ENCODE measurements around the gene ECHS1.
A peak's percentile ranks its signal among the peaks of the same experiment; 100 is the strongest.

Gene ECHS1

DNA sequence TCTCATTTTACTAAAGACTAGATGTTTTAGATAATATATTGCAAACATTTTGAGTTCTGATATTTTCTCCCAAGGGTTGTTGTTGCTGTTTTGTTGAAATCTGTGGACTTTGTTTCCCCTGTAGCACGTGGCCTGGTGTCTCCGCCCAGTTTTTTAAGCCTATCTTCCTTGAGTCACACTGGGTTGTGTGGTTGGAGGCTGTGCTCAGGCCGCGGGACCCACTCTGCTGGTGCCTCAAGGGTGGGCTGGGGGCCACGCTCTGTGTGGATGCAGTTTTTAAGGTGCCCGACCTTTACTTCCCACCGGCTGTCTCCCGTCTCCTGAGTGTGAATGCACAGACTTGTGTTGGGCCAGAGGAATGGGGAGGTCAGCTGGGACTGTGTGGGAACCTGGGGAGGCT is 30.2 kb downstream of the ECHS1 start:
- Histone ChIP-seq H3K79me2 (ENCODE audit: control insufficient read depth, insufficient read depth, low read length, poor library complexity) (no peaks in the 10 kb centered on the region), H4K12ac (ENCODE audit: low read depth, low read length) (no peak overlapping the region), H4K91ac (ENCODE audit: low read depth, low read length) (no peak overlapping the region), H3K4me2 (ENCODE audit: low read length) (no peak overlapping the region), H3K9me3 (ENCODE audit: insufficient read depth, low read depth, low read length) (peaks cover 16% of the 10 kb centered on the region), H3K4me1 (ENCODE audit: control insufficient read depth in 1 of 2, insufficient read depth in 2 of 2, low read length in 2 of 2) (peaks cover 4 to 5% of the 10 kb centered on the region in 2 experiments), H3K27me3 (ENCODE audit: insufficient read depth, low read length) (no peaks in the 10 kb centered on the region), H3K79me1 (ENCODE audit: low read length) (no peaks in the 10 kb centered on the region), H2BK5ac (ENCODE audit: low read depth, low read length, poor library complexity) (no peak overlapping the region), H4K8ac (ENCODE audit: low read depth, low read length) (peak overlapping the region; percentile 13), H3K27ac (ENCODE audit: low read depth, low read length) (no peak overlapping the region), H2AFZ (ENCODE audit: insufficient read depth, low read length, poor library complexity) (no peak overlapping the region), H2BK12ac (ENCODE audit: low read length) (no peak overlapping the region), H3K23ac (ENCODE audit: low read length) (no peak overlapping the region), H3K4me3 (ENCODE audit: low read depth, low read length) (no peak overlapping the region), H2AK5ac (ENCODE audit: low read length) (no peak overlapping the region), H2BK120ac (ENCODE audit: insufficient read depth, low read length, poor library complexity) (no peak overlapping the region), H3K36me3 (ENCODE audit: control insufficient read depth in 1 of 2, insufficient read depth in 2 of 2, low read length in 2 of 2) (no peaks in the 10 kb centered on the region), H3K4ac (ENCODE audit: low read depth, low read length) (no peak overlapping the region), H3K14ac (ENCODE audit: low read length) (no peak overlapping the region), H3K9ac (ENCODE audit: low read length) (no peak overlapping the region), H3K18ac (ENCODE audit: low read length) (no peak overlapping the region)
- no peak for DNase-seq
- WGBS (ENCODE audit: extremely low coverage, insufficient coverage, insufficient read length): no CpG with 5 or more reads among the region's 8 CpGs

DNA sequence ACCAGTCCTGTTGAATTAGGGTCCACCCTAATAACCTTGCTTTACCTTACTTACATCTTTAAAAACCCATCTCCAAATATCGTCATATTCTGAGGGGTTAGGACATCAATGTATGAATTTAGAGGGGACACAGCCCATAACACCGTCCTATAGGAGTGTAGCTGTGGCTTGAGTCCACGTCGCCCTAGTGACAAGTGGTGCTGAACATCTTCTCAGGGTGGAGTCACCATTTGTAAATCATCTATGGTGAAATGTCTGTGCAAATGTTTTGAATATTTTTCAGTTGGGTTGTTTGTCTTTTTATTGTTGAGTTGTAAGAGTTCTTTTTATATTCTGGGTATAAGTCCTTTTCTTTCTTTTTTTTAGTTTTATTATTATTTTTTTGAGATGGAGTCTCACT is 31.2 kb downstream of the ECHS1 start:
- H3K36me3 ChIP-seq (ENCODE audit: control insufficient read depth in 1 of 2, insufficient read depth in 2 of 2, low read length in 2 of 2): no peaks in the 10 kb centered on the region
- H3K14ac ChIP-seq (ENCODE audit: low read length): no peak overlapping the region
- no peak overlapping the region for H2AFZ ChIP-seq (ENCODE audit: insufficient read depth, low read length, poor library complexity)
- H3K18ac ChIP-seq (ENCODE audit: low read length): no peak overlapping the region
- no peak overlapping the region for H4K8ac ChIP-seq (ENCODE audit: low read depth, low read length)
- H3K27ac ChIP-seq (ENCODE audit: low read depth, low read length): no peak overlapping the region
- no peak overlapping the region for H3K4me3 ChIP-seq (ENCODE audit: low read depth, low read length)
- H3K4me1 ChIP-seq (ENCODE audit: control insufficient read depth in 1 of 2, insufficient read depth in 2 of 2, low read length in 2 of 2): peaks cover 4 to 5% of the 10 kb centered on the region in 2 experiments
- no peak overlapping the region for H4K91ac ChIP-seq (ENCODE audit: low read depth, low read length)
- WGBS (ENCODE audit: extremely low coverage, insufficient coverage, insufficient read length): no CpG with 5 or more reads among the region's 4 CpGs
- H3K9ac ChIP-seq (ENCODE audit: low read length): no peak overlapping the region
- no peaks in the 10 kb centered on the region for H3K79me1 ChIP-seq (ENCODE audit: low read length)
- peaks cover 8% of the 10 kb centered on the region for H3K27me3 ChIP-seq (ENCODE audit: insufficient read depth, low read length)
- H2AK5ac ChIP-seq (ENCODE audit: low read length): no peak overlapping the region
- no peak overlapping the region for H3K4ac ChIP-seq (ENCODE audit: low read depth, low read length)
- H3K9me3 ChIP-seq (ENCODE audit: insufficient read depth, low read depth, low read length): peaks cover 23% of the 10 kb centered on the region
- H3K23ac ChIP-seq (ENCODE audit: low read length): no peak overlapping the region
- no peak overlapping the region for H3K4me2 ChIP-seq (ENCODE audit: low read length)
- no peak overlapping the region for H4K12ac ChIP-seq (ENCODE audit: low read depth, low read length)
- DNase-seq: no peak
- no peak overlapping the region for H2BK5ac ChIP-seq (ENCODE audit: low read depth, low read length, poor library complexity)
- H2BK120ac ChIP-seq (ENCODE audit: insufficient read depth, low read length, poor library complexity): no peak overlapping the region
- no peak overlapping the region for H2BK12ac ChIP-seq (ENCODE audit: low read length)
- no peaks in the 10 kb centered on the region for H3K79me2 ChIP-seq (ENCODE audit: control insufficient read depth, insufficient read depth, low read length, poor library complexity)

DNA sequence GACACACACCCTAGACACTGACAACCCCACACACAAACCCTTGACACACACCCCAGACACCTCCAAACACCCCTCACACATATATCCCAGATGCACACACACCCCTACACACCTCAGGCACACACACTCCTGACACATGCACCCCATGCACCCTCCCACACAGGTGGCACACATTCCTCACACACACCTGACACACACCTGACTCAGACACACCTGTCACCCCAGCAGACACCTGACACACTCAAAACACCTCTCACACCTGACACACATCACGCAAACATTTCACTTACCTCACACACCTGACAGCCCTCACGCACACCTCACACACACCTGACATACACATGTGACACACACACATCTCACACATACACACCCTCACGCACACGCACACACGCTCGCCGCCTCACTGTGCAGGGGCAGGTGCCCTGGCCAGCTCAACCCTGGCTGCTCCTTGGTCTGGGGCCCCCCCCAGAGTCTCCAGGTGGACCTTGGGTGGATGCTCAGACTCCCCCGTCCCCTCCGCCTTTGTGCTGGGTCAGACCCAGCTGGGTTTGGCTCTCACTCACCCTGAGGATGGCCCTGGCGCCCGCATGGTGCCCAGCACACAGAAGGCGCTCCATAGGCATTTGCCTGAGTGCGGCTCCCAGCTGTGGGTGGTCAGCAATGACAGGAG is 33.3 kb downstream of the ECHS1 start:
- Histone ChIP-seq H3K36me3 (ENCODE audit: control insufficient read depth in 1 of 2, insufficient read depth in 2 of 2, low read length in 2 of 2) (no peaks in the 10 kb centered on the region), H3K9me3 (ENCODE audit: insufficient read depth, low read depth, low read length) (peaks cover 34% of the 10 kb centered on the region), H3K9ac (ENCODE audit: low read length) (no peak overlapping the region), H3K79me1 (ENCODE audit: low read length) (no peaks in the 10 kb centered on the region), H4K12ac (ENCODE audit: low read depth, low read length) (no peak overlapping the region), H2BK12ac (ENCODE audit: low read length) (no peak overlapping the region), H3K4ac (ENCODE audit: low read depth, low read length) (no peak overlapping the region), H2BK5ac (ENCODE audit: low read depth, low read length, poor library complexity) (no peak overlapping the region), H3K27me3 (ENCODE audit: insufficient read depth, low read length) (peaks cover 29% of the 10 kb centered on the region), H3K27ac (ENCODE audit: low read depth, low read length) (no peak overlapping the region), H3K79me2 (ENCODE audit: control insufficient read depth, insufficient read depth, low read length, poor library complexity) (no peaks in the 10 kb centered on the region), H3K18ac (ENCODE audit: low read length) (no peak overlapping the region), H3K4me1 (ENCODE audit: control insufficient read depth in 1 of 2, insufficient read depth in 2 of 2, low read length in 2 of 2) (peaks cover 4 to 8% of the 10 kb centered on the region in 2 experiments), H3K4me2 (ENCODE audit: low read length) (no peak overlapping the region), H2AFZ (ENCODE audit: insufficient read depth, low read length, poor library complexity) (no peak overlapping the region), H4K91ac (ENCODE audit: low read depth, low read length) (no peak overlapping the region), H2BK120ac (ENCODE audit: insufficient read depth, low read length, poor library complexity) (no peak overlapping the region), H3K4me3 (ENCODE audit: low read depth, low read length) (peak overlapping the region; percentile 10), H4K8ac (ENCODE audit: low read depth, low read length) (no peak overlapping the region), H2AK5ac (ENCODE audit: low read length) (no peak overlapping the region), H3K23ac (ENCODE audit: low read length) (no peak overlapping the region), H3K14ac (ENCODE audit: low read length) (no peak overlapping the region)
- peak in 1 of 2 donors; percentile 46 for DNase-seq
- 100% methylated on average over 5 of the region's 13 CpGs for WGBS (ENCODE audit: extremely low coverage, insufficient coverage, insufficient read length)

DNA sequence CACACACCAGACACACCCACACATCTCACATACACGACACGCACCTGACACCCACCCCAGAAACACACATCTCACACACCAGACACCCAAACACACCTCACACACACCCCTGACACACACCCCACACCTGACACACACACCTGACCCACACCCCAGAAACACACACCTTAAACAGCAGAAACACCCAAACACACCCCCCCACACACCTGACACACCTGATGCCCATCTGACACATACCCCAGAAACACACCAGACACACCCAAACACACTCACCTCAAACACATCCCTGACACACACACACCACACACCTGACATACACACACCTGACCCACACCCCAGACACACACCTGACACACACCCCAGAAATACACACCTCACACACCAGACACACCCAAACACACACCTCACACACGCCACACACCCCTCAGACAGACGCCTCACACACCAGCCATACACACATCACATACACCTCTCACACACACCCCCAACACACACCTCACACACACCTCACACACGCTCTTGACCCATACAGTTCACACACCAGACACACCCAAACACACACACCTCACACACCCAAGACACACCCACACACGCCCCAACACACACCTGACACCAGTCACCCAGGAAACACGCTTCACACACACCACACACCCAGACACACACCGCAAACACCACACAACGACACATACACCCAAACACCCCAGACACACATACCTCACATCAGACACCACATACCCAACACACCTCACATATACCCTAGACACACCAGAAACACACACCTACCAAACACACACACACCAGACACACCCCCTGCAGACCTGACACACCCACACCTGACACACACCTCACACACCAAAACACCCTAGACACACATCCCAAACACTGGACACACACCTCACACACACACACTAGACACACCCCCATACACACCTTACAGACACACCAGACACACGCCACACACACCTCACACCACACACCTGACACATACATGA is 34.8 kb downstream of the ECHS1 start:
- no peak overlapping the region for H2AK5ac ChIP-seq (ENCODE audit: low read length)
- H2BK120ac ChIP-seq (ENCODE audit: insufficient read depth, low read length, poor library complexity): no peak overlapping the region
- no peak overlapping the region for H3K27ac ChIP-seq (ENCODE audit: low read depth, low read length)
- H3K9me3 ChIP-seq (ENCODE audit: insufficient read depth, low read depth, low read length): peaks cover 40% of the 10 kb centered on the region
- WGBS (ENCODE audit: extremely low coverage, insufficient coverage, insufficient read length): 100% methylated on average over 8 of the region's 10 CpGs
- peaks cover 1 to 6% of the 10 kb centered on the region in 2 experiments for H3K4me1 ChIP-seq (ENCODE audit: control insufficient read depth in 1 of 2, insufficient read depth in 2 of 2, low read length in 2 of 2)
- H3K4me2 ChIP-seq (ENCODE audit: low read length): no peak overlapping the region
- no peak overlapping the region for H2AFZ ChIP-seq (ENCODE audit: insufficient read depth, low read length, poor library complexity)
- H4K91ac ChIP-seq (ENCODE audit: low read depth, low read length): no peak overlapping the region
- H2BK12ac ChIP-seq (ENCODE audit: low read length): no peak overlapping the region
- DNase-seq: no peak
- no peaks in the 10 kb centered on the region for H3K79me1 ChIP-seq (ENCODE audit: low read length)
- no peak overlapping the region for H3K18ac ChIP-seq (ENCODE audit: low read length)
- no peak overlapping the region for H3K23ac ChIP-seq (ENCODE audit: low read length)
- no peak overlapping the region for H4K12ac ChIP-seq (ENCODE audit: low read depth, low read length)
- no peaks in the 10 kb centered on the region for H3K36me3 ChIP-seq (ENCODE audit: control insufficient read depth in 1 of 2, insufficient read depth in 2 of 2, low read length in 2 of 2)
- no peak overlapping the region for H2BK5ac ChIP-seq (ENCODE audit: low read depth, low read length, poor library complexity)
- no peak overlapping the region for H3K4ac ChIP-seq (ENCODE audit: low read depth, low read length)
- H3K9ac ChIP-seq (ENCODE audit: low read length): no peak overlapping the region
- no peak overlapping the region for H4K8ac ChIP-seq (ENCODE audit: low read depth, low read length)
- H3K79me2 ChIP-seq (ENCODE audit: control insufficient read depth, insufficient read depth, low read length, poor library complexity): no peaks in the 10 kb centered on the region
- H3K4me3 ChIP-seq (ENCODE audit: low read depth, low read length): peak overlapping the region; percentile 25
- H3K27me3 ChIP-seq (ENCODE audit: insufficient read depth, low read length): peaks cover 36% of the 10 kb centered on the region
- H3K14ac ChIP-seq (ENCODE audit: low read length): no peak overlapping the region

Measured in trophoblast cell (in vitro differentiated cells and primary cell).